GM19467 (cell line): ENCODE measurements around the gene TIAM2.
"Not testable (repeated sequence)": the region's sequence is repeated elsewhere in the genome, so short reads cannot be mapped to it uniquely, and the experiment has no call there.

ENCODE experiments used
- ATAC-seq: cut with Tn5 transposase; IDR thresholded peaks from one replicate; pipeline ENCODE4 v1.9.1; 2021; ENCODE audit warnings: mild to moderate bottlenecking, moderate library complexity; ENCODE audit not compliant: unreplicated experiment

TIAM2 gene

DNA sequence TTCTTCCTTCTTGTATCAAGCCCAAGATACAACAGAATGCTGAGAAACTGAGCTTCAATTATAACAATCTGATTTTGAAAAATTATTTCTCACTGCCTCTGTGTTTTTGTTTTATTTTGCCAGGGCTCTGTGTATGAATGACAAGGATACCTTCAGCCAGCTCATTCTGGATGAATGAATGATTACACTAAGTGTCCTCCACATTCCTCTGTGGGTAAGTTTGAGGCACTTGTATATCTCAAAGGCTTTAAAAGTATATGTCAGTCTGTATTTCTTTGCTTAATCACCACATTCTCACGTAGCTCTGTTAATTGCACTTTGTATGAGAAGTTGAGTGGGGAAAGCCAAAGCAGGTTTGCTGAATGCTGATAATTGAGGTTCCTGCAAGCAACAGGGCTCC lies 95.1 kb downstream of the TIAM2 start:
- ATAC-seq = no peak

DNA sequence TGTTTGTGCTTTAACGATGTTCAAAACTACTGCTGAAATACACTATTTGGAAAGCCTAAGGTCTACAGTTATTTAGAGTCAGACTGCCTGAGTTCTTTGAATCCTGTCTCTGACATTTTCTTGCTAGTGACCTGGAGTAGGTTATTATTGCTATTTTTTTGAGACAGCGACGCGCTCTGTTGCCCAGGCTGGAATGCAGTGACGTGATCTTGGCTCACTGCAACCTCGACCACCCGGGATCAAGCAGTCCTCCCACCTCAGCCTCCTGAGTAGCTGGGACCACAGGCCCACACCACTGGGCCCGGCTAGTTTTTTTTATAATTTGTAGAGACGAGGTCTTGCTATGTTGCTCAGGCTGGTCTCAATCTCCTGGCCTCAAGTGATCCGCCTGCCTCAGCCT lies 96.6 kb downstream of the TIAM2 start:
- no peak for ATAC-seq

DNA sequence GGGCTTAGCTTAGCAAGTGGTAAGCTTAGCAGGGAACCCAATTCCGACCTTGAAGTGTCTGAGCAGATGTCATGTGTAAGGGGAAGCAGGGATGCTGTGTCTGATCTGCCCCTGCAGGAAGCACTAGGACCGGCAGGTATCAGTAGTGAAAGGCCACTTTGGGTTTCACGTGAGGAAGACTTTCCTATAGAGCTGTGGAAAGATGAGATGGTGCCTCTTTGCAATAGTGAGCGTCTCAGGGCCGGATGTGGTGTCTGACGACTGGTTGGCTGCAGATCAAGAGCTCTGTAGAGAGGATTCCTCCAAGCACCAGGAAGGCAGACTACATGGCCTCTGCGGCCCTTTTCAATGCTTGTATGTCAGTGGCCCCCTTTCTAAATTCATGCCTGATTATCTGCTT lies 98.3 kb downstream of the TIAM2 start:
- no peak for ATAC-seq

DNA sequence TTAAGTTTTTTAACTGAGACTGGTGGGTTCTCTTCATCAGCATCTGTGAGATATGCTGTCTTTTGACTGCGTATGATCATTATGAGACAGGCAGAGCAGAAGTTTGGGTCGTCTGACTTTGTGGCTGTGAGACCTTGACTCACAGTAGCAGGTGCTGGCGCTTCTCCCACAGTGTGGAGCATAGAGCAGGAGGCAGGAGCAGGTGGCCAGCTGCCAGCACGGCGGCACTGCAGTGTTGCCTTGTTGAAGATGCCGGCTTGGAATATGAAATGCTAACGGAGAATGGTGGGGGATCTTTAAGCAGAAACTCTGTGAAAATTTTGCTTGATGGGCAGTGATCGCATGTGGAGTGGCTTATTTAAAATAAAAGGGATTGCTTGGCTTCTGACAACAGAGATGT lies 105.0 kb downstream of the TIAM2 start:
- no peak for ATAC-seq

DNA sequence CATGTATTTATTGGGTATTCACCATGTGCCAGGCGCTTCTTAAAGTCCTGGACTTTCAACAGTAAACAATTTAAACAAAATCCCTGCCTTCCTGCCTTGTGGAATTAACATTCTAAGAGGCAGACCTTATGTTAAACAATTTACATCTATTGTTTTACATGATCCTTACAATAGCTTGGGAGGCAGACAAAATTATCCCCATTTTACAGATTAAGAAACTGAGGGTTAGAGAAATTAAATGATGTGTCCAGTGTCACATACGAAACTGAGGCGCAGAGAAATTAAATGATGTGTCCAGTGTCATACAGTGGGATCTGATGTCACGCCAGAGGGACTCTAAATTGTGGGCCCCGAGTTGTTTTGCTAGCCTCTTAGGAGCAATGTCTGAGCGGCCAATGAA lies 105.5 kb downstream of the TIAM2 start:
- ATAC-seq = no peak

DNA sequence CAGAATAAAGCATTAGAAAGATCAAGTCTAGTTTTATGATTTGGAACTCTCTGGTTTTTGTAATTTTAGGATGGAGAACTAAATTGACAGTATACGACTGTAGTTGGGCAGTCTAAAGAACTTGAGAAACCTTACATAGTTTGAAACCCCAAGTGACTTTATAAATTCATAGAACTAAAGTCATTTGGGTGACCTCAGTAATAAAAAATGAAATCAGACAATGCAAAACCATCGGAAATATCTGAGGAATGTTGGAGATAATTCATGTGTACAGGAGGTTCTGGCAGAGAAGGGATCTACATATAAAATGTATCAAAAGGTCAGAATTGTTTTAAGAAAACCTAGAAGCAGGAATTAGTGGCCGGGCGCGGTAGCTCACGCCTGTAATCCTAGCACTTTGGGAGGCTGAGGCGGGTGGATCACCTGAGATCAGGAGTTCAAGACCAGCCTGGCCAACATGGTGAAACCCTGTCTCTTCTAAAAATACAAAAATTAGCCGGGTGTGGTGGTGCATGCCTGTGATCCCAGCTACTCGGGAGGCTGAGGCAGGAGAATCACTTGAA lies 108.0 kb downstream of the TIAM2 start:
- ATAC-seq = not testable (repeated sequence)

GRCh38 chr6:155103816-155104366 lies 108.8 kb downstream of the TIAM2 start:
- no peak for ATAC-seq

GRCh38 chr6:155106456-155107115 lies 111.5 kb downstream of the TIAM2 start:
- ATAC-seq = no peak

- ATAC-seq = no peak
These were observed 112.4 kb downstream of the TIAM2 start for GRCh38 chr6:155107432-155108069.

DNA sequence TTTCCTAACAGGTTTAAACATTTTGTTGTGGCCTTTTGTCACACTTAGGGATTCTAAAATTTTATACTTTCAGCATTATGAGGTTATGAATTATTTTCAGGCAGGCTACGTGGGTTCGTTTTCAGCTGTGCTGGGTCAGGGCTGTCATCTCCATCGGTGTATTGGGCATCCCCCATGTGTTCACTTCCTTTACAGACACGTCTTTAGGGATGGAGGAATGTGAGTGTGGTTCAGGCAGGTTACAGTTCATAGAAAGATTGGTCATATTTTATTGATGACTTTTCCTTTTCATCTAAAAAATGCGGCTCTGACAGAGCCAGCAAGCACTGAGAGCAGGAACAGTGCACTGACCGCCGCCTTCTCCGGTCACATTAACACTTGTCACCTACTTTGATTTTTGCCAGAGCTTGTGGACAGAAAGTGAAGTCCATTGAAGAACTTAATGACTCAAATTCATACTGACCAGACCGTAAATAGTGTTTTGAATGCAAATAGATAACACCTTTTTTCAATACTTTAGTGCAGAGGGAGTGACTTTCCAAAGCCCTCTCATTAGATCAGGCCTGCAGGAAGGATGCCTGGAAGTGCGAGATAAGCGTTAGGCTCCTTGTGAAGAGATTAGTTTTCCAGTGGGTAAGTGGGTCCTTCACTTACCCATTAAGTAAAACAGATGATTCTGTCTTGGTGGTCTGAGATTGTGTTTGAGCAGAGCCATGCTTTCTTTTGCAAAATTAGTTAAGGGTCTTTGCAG lies 113.1 kb downstream of the TIAM2 start:
- ATAC-seq = no peak

DNA sequence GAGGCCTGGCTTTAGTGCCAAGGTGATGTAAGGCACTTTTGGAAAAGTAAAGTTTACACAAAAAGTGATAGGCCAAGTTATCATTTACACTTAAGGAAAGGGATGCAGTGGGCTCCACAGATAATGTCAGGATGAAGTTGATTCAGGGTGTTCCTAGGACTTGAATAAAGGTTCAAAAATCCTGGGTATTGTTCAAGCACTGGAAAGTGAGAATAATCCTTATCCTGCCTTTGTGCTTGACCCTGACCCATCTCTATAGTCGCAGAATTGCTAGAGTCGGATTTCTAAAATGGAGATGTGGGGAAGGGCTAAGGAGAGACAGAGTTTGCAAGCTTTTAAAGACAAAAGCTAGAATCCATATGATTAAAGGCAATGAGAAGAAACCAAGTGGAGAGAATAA lies 115.6 kb downstream of the TIAM2 start:
- no peak for ATAC-seq

- ATAC-seq = no peak
These were observed 117.6 kb downstream of the TIAM2 start for GRCh38 chr6:155112757-155113156.

- ATAC-seq = no peak
These were observed 120.9 kb downstream of the TIAM2 start for GRCh38 chr6:155115893-155116570.

GRCh38 chr6:155116571-155116910 lies 121.4 kb downstream of the TIAM2 start:
- ATAC-seq = no peak

GRCh38 chr6:155117256-155117655 lies 122.1 kb downstream of the TIAM2 start:
- no peak for ATAC-seq

GRCh38 chr6:155117785-155118184 lies 122.7 kb downstream of the TIAM2 start:
- no peak for ATAC-seq

- ATAC-seq = not testable (repeated sequence)
These were observed 124.1 kb downstream of the TIAM2 start for GRCh38 chr6:155119201-155119600.

GRCh38 chr6:155120034-155120433 lies 124.9 kb downstream of the TIAM2 start:
- no peak for ATAC-seq

DNA sequence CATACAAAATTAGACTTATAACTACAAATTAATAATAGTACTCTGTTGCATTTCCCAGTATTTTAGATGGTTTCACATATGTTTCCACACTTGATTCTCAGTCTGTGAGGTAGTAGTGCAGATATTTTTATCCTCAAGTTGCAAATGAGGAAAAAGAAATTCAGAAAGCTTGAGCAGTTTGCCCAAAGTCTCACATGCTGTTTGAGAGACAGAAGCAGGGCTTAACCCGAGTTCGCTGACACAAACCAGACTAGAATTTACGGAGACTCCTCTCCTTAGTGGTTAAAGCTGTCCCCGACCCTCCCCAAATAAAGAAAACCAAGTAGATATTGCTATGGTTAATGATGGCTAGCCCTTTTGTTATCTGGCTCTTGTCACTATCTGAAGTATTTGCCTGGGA lies 126.2 kb downstream of the TIAM2 start:
- ATAC-seq = no peak

- no peak for ATAC-seq
These were observed 126.6 kb downstream of the TIAM2 start for GRCh38 chr6:155121699-155122098.
